GM10248 (cell line): ENCODE data around the gene TRAP1.

Experiments used
- CTCF ChIA-PET: fragments of 300-600 bp; sonication (Branson Sonifier 250); formaldehyde crosslinking; extraction: SDS; loops from one replicate; lab custom pipeline; 2021; ENCODE audit warnings: antibody characterized with exemption; lab: Yijun Ruan, JAX
- POLR2A ChIA-PET: fragments of 350-650 bp; sonication (Branson Sonifier 250); formaldehyde crosslinking; extraction: SDS; loops from one replicate; lab custom pipeline; 2020; ENCODE audit warnings: antibody characterized with exemption; lab: Yijun Ruan, JAX
- DNase-seq: peaks from one replicate; pipeline ENCODE4 v3.0.0; 2012; ENCODE audit errors: extremely low spot score
- TF ChIP-seq, protein P1 (sequence below): IDR thresholded peaks from 2 replicates; pipeline ENCODE4 v1.5.1; 2012; ENCODE audit warnings: mild to moderate bottlenecking, low read depth; ENCODE audit errors: extremely low read depth, missing control alignments, control extremely low read depth

Gene TRAP1

DNA sequence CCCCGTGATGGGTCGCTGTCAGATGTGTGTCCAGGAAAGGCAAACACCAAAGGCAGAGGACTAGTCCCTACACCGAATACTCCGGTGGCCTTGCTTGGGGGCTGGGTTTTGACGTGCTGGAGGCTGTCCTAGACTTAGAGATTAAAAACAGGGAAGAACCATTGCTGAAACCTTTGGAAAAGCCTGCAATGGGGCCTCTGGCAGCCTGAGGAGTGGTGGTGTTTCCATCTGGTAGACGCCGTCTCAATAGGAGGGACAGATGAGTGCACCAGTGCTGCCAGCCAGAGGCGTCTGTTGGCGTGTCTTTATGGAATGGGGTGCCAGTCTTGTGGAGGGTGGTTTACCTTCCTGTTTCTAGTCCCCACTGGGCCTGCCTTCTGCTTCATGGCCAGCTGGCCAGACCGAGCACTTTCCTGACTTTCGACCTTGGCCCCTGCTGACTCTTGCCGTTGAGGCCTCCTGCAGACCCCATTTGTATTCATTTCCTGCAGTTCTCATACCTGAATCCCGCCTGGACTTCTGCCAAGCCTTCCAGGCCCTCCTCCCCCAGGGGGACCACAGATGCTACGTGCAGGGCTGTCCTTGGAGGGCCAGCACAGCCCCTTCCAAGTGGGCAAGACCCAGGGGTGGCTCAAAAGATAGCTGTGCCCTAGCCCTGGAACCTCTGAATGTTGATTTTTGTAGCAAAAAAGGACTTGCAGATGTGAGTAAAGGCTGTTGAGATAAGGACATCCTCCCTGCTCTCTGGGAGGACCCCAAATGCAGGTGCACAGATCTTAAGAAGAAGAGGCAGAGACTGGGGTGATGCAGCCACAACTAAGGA is 64.7 kb downstream of the TRAP1 start:
- CTCF ChIA-PET: interaction anchor here (1.4 to 1.7 kb wide), 3 partner anchors 10 to 19 kb away, joined by 4 to 6 read pairs (median 6); no protein-coding TSS in a partner anchor
- no peak for DNase-seq
- TF ChIP-seq, protein P1, sequence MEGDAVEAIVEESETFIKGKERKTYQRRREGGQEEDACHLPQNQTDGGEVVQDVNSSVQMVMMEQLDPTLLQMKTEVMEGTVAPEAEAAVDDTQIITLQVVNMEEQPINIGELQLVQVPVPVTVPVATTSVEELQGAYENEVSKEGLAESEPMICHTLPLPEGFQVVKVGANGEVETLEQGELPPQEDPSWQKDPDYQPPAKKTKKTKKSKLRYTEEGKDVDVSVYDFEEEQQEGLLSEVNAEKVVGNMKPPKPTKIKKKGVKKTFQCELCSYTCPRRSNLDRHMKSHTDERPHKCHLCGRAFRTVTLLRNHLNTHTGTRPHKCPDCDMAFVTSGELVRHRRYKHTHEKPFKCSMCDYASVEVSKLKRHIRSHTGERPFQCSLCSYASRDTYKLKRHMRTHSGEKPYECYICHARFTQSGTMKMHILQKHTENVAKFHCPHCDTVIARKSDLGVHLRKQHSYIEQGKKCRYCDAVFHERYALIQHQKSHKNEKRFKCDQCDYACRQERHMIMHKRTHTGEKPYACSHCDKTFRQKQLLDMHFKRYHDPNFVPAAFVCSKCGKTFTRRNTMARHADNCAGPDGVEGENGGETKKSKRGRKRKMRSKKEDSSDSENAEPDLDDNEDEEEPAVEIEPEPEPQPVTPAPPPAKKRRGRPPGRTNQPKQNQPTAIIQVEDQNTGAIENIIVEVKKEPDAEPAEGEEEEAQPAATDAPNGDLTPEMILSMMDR: no peak
- POLR2A ChIA-PET: no interaction called here

DNA sequence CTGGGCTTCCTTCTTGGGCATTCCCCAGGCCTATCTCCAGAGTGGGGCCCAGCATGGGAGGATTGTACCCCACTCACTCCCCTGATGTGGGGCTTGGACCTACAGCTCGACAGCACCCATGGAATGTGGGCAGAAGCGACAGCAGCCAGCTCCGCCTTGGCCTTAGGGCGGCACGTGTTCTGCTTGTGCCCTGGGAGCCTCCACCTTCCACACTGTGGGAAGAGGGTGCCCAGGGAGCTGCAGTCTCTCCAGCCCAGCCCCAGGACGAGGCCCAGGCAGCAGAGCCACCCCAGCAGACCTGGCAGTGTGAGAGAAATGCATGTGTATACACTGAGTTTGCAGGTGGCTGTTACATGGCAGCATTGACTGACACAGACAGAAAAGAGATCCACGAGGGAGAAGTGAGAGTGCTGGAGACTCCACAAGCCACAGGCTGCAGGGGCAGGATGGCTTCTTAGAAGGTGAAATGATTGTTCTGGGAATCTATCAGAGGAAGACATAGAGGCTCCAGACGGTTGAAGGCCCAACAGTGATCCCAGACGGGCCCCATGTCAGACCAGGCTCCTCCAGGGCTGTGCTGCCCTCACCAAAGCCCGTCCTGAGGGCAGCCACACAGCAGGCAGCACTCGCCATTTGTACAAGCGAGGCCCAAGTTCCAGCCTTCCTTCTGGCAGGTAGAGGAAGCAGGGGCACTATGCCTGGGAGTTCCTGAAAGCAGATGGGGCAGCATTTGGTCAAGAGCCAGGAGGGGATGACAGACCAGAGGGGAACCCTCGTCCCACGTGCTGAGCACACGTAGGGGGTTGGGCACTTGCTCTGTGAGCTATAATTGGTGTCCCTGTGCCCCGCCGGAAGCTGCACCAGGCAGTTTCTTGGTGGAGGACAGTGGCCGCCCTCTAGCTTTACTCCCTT is 65.6 kb downstream of the TRAP1 start:
- TF ChIP-seq, protein P1: no peak
- ChIA-PET POLR2A (no interaction called here), CTCF (interaction anchor here (1.7 kb wide), 1 partner anchor 12 kb away, joined by 6 read pairs; no protein-coding TSS in a partner anchor)
- no peak for DNase-seq

- no peak for DNase-seq
- TF ChIP-seq, protein P1: no peak
- ChIA-PET POLR2A (no interaction called here), CTCF (interaction anchor here (1.7 kb wide), 1 partner anchor 11 kb away, joined by 6 read pairs; no protein-coding TSS in a partner anchor)
Measured at GRCh38 chr16:3650631-3651265, 66.6 kb downstream of the TRAP1 start.

DNA sequence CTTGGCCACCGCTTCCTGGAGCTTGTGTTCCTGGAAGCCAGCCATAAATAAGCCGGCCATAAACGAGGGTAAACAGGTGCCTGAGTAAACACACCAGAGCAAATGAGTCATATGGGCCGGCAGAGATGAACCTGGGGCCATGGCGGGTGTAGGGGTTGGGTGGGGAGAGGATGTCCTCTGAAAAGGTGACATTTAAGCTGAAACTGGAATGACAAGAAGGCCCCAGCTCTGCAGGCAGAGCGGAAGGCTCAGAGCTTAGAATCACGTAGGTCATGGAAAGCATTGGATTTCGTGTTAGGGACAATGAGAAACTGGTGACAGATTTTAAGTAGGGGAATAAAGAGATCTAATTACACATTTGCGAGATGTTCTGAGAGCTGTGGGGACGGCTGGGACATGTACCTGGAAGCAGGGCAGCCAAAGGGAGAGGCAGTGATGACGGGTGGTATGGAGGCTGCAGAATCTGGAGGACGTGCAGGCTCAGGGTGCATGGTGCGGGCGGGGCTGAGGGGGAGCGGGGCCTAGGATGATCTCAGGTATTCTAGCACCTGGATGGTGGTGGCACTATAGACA is 70.9 kb downstream of the TRAP1 start:
- DNase-seq: peak; percentile 13
- TF ChIP-seq, protein P1: no peak
- POLR2A ChIA-PET: no interaction called here
- CTCF ChIA-PET: interaction anchor here (1.2 to 1.5 kb wide), 2 partner anchors 9 to 45 kb away, joined by 3 to 6 read pairs; no protein-coding TSS in a partner anchor

GRCh38 chr16:3645504-3646347 is 71.6 kb downstream of the TRAP1 start:
- POLR2A ChIA-PET: no interaction called here
- TF ChIP-seq, protein P1: no peak
- DNase-seq: peak; percentile 16
- CTCF ChIA-PET: interaction anchor here (1.5 kb wide), 1 partner anchor 9 kb away, joined by 6 read pairs; no protein-coding TSS in a partner anchor
